ENCODE measurements around the gene RRAGD.
A peak's percentile ranks its signal among the peaks of the same experiment; 100 is the strongest.

RRAGD gene

GRCh38 chr6:89412071-89413005 is at the start of gene RRAGD (continued):
- TF ChIP-seq PRDM10 (tag by site-specific recombination; IDR thresholded peaks at IDR 0.05): no peak
- TF ChIP-seq SCRT1 (tag by site-specific recombination; IDR thresholded peaks at IDR 0.05; ENCODE audit: borderline replicate concordance): no peak
- TF ChIP-seq ZNF610 (tag by site-specific recombination; IDR thresholded peaks at IDR 0.05; ENCODE audit: borderline replicate concordance): no peak
- TF ChIP-seq ZNF621 (tag by site-specific recombination; IDR thresholded peaks at IDR 0.05): no peak
- TF ChIP-seq ZNF214 (tag by site-specific recombination; IDR thresholded peaks at IDR 0.05; ENCODE audit: borderline replicate concordance): no peak
- no peak for TF ChIP-seq ZNF266 (tag by site-specific recombination; IDR thresholded peaks at IDR 0.05; ENCODE audit: low read depth)
- TF ChIP-seq ZNF521 (tag by site-specific recombination; IDR thresholded peaks at IDR 0.05): no peak
- 0 out of 2 replicates have a peak, but pooled peaks have one; percentile 12 for TF ChIP-seq FEZF1 (tag by site-specific recombination; IDR thresholded peaks at IDR 0.05)
- no peak for TF ChIP-seq ZNF664 (tag by site-specific recombination; IDR thresholded peaks at IDR 0.05)
- TF ChIP-seq KLF1 (tag by site-specific recombination; IDR thresholded peaks at IDR 0.05): 0 out of 2 replicates have a peak, but pooled peaks have one; percentile 29
- no peak for TF ChIP-seq ZNF76 (tag by site-specific recombination; IDR thresholded peaks at IDR 0.05; ENCODE audit: borderline replicate concordance, low read depth)
- TF ChIP-seq ZNF350 (tag by site-specific recombination; IDR thresholded peaks at IDR 0.05): no peak
- no peak for TF ChIP-seq ZNF585B (tag by site-specific recombination; IDR thresholded peaks at IDR 0.05)
- no peak for TF ChIP-seq ZNF837 (tag by site-specific recombination; IDR thresholded peaks at IDR 0.05)
- TF ChIP-seq KLF17 (tag by site-specific recombination; IDR thresholded peaks at IDR 0.05): peak; percentile 42; the same call in 1 of the 2 replicates
- no peak for TF ChIP-seq ZNF157 (tag by site-specific recombination; IDR thresholded peaks at IDR 0.05)
- no peak for TF ChIP-seq ZNF140 (tag by site-specific recombination; IDR thresholded peaks at IDR 0.05)
- TF ChIP-seq ATF2 (tag by site-specific recombination; IDR thresholded peaks at IDR 0.05; ENCODE audit: low read depth): no peak
- TF ChIP-seq ZNF404 (tag by site-specific recombination; IDR thresholded peaks at IDR 0.05): no peak
- no peak for TF ChIP-seq HOXC10 (CRISPR knock-in tag; IDR thresholded peaks at IDR 0.05)
- TF ChIP-seq ZNF274 (IDR thresholded peaks at IDR 0.05; ENCODE audit: low read length): no peak
- no peak for TF ChIP-seq ZNF274 (tag by site-specific recombination; IDR thresholded peaks at IDR 0.05; ENCODE audit: borderline replicate concordance)
- TF ChIP-seq BCL11B (tag by site-specific recombination; IDR thresholded peaks at IDR 0.05; ENCODE audit: low read depth): no peak
- TF ChIP-seq AEBP2 (tag by site-specific recombination; IDR thresholded peaks at IDR 0.05; ENCODE audit: borderline replicate concordance): no peak
- TF ChIP-seq ZNF548 (tag by site-specific recombination; IDR thresholded peaks at IDR 0.05): no peak
- peak; percentile 87 for TF ChIP-seq ZNF335 (tag by site-specific recombination; conservative IDR thresholded peaks at IDR 0.05)
- no peak for TF ChIP-seq ZNF558 (tag by site-specific recombination; IDR thresholded peaks at IDR 0.05)
- no peak for TF ChIP-seq ZNF600 (tag by site-specific recombination; IDR thresholded peaks at IDR 0.05)
- no peak for TF ChIP-seq ZNF626 (tag by site-specific recombination; IDR thresholded peaks at IDR 0.05)
- no peak for TF ChIP-seq ZNF416 (tag by site-specific recombination; IDR thresholded peaks at IDR 0.05)
